OCI-LY1 (cell line): Measurements from ENCODE around the gene ASTL.
"Not testable (repeated sequence)": the region's sequence is repeated elsewhere in the genome, so short reads cannot be mapped to it uniquely, and the experiment has no call there.

ENCODE experiments used
- H2AFZ ChIP-seq: fragments of 200-600 bp; sonication (generic), shearing (Covaris generic); 2 replicates; pipeline ENCODE4 v1.6.0; 2014; ENCODE audit warnings: antibody characterized with exemption, mild to moderate bottlenecking, low read length
- H3F3A ChIP-seq: fragments of 200-600 bp; sonication (generic), shearing (Covaris generic); 2 replicates; pipeline ENCODE4 v1.6.0; 2014; ENCODE audit warnings: mild to moderate bottlenecking, antibody characterized with exemption, low read length, moderate library complexity; ENCODE audit not compliant: insufficient read depth
- H3K27ac ChIP-seq: fragments of 200-600 bp; sonication (generic); 2 replicates; pipeline ENCODE4 v1.5.1; 2014; ENCODE audit warnings: low read length, mixed run types, mild to moderate bottlenecking, low read depth; ENCODE audit not compliant: poor library complexity, severe bottlenecking
- H3K27me3 ChIP-seq: fragments of 200-600 bp; sonication (generic); 2 replicates; pipeline ENCODE4 v1.6.0; 2014; ENCODE audit warnings: antibody characterized with exemption, mild to moderate bottlenecking, low read length, moderate library complexity; ENCODE audit not compliant: insufficient read depth
- H3K36me3 ChIP-seq: fragments of 200-600 bp; sonication (generic); 2 replicates; pipeline ENCODE4 v1.6.1; 2014; ENCODE audit warnings: mild to moderate bottlenecking, antibody characterized with exemption, low read length, moderate library complexity, mixed read lengths; ENCODE audit not compliant: insufficient read depth
- H3K4me1 ChIP-seq: fragments of 200-600 bp; sonication (generic); 2 replicates; pipeline ENCODE4 v1.5.1; 2014; ENCODE audit warnings: mild to moderate bottlenecking, low read length, moderate library complexity; ENCODE audit not compliant: insufficient read depth, severe bottlenecking
- H3K4me2 ChIP-seq: fragments of 200-600 bp; sonication (generic), shearing (Covaris generic); 2 replicates; pipeline ENCODE4 v1.6.1; 2014; ENCODE audit warnings: low read length
- H3K4me3 ChIP-seq: fragments of 200-600 bp; sonication (generic); 2 replicates; pipeline ENCODE4 v1.5.1; 2014; ENCODE audit warnings: low read length, low read depth, mild to moderate bottlenecking, mixed read lengths; ENCODE audit not compliant: poor library complexity, severe bottlenecking
- H3K79me2 ChIP-seq: fragments of 200-600 bp; shearing (Covaris generic); 2 replicates; pipeline ENCODE4 v1.6.1; 2016; ENCODE audit warnings: mixed run types, low read length, mixed read lengths; ENCODE audit not compliant: insufficient read depth
- H3K9ac ChIP-seq: fragments of 200-600 bp; sonication (generic), shearing (Covaris generic); 2 replicates; pipeline ENCODE4 v1.6.1; 2014; ENCODE audit warnings: mild to moderate bottlenecking, low read length, mixed read lengths
- H3K9me2 ChIP-seq: fragments of 200-600 bp; sonication (generic), shearing (Covaris generic); 2 replicates; pipeline ENCODE4 v1.6.1; 2014; ENCODE audit warnings: low read depth, mild to moderate bottlenecking, low read length, mixed read lengths
- H3K9me3 ChIP-seq: fragments of 200-600 bp; shearing (Covaris generic); 2 replicates; pipeline ENCODE4 v1.6.1; 2014; ENCODE audit warnings: low read length, mixed read lengths
- H4K20me1 ChIP-seq: fragments of 200-600 bp; sonication (generic), shearing (Covaris generic); 2 replicates; pipeline ENCODE4 v1.6.0; 2016; ENCODE audit warnings: mild to moderate bottlenecking, low read length; ENCODE audit not compliant: insufficient read depth
- CTCF ChIP-seq: fragments of 200-600 bp; sonication (generic), shearing (Covaris generic); IDR thresholded peaks from 2 replicates; pipeline ENCODE4 v1.5.1; 2017; ENCODE audit warnings: mild to moderate bottlenecking, antibody characterized with exemption, low read length, moderate library complexity, mixed read lengths
- EZH2 ChIP-seq: fragments of 200-600 bp; sonication (generic), shearing (Covaris generic); IDR thresholded peaks from 2 replicates; pipeline ENCODE4 v1.8.0; 2017; ENCODE audit warnings: borderline replicate concordance, mixed run types, mild to moderate bottlenecking, antibody characterized with exemption, low read length, moderate library complexity, mixed read lengths

ASTL gene

GRCh38 chr2:96143231-96143847, 5.0 kb upstream of the ASTL start:
- Histone ChIP-seq H3K27ac (peak overlapping the region; percentile 55), H3K4me2 (peak overlapping the region; percentile 90), H3K4me3 (peak overlapping the region; percentile 92), H3K27me3 (no peaks in the 10 kb centered on the region), H3K9me3 (no peaks in the 10 kb centered on the region), H4K20me1 (no peaks in the 10 kb centered on the region), H3K79me2 (no peaks in the 10 kb centered on the region), H2AFZ (no peak overlapping the region), H3K9me2 (no peaks in the 10 kb centered on the region), H3F3A (no peaks in the 10 kb centered on the region), H3K4me1 (peaks cover 54% of the 10 kb centered on the region), H3K9ac (peak overlapping the region; percentile 90), H3K36me3 (peaks cover 28% of the 10 kb centered on the region)
- no peak for TF ChIP-seq CTCF
- TF ChIP-seq EZH2, result no peak

- Histone ChIP-seq H3K4me1 (peaks cover 46% of the 10 kb centered on the region), H3K79me2 (no peaks in the 10 kb centered on the region), H3F3A (no peaks in the 10 kb centered on the region), H3K9ac (no peak overlapping the region; the same call in 1 of the 2 replicates), H3K9me3 (no peaks in the 10 kb centered on the region), H3K36me3 (peaks cover 28% of the 10 kb centered on the region), H3K27ac (peak overlapping the region; percentile 4), H3K9me2 (no peaks in the 10 kb centered on the region), H3K27me3 (no peaks in the 10 kb centered on the region), H2AFZ (no peak overlapping the region), H3K4me3 (peak overlapping the region; percentile 92), H3K4me2 (peak overlapping the region; percentile 90), H4K20me1 (no peaks in the 10 kb centered on the region)
- TF ChIP-seq CTCF (peak; percentile 68), EZH2 (no peak)
Measured at GRCh38 chr2:96142217-96143113, 4.2 kb upstream of the ASTL start.

- H3K9ac ChIP-seq, H3K79me2 ChIP-seq, H3K4me2 ChIP-seq, H3F3A ChIP-seq, H3K4me3 ChIP-seq, H4K20me1 ChIP-seq, H3K9me2 ChIP-seq, H2AFZ ChIP-seq, H3K27ac ChIP-seq, H3K9me3 ChIP-seq, H3K27me3 ChIP-seq: not testable (repeated sequence)
- Histone ChIP-seq H3K4me1 (peaks cover 37% of the 10 kb centered on the region), H3K36me3 (peaks cover 28% of the 10 kb centered on the region)
Measured at GRCh38 chr2:96141624-96141967, 3.3 kb upstream of the ASTL start.
